Duodenal mucosa (tissue), 2 donors: ENCODE data around the gene CYP20A1.

Experiments
- H3K27ac ChIP-seq: one replicate; pipeline ENCODE4 v1.7.0; 2013; ENCODE audit warnings: low read depth, low read length
- H3K27me3 ChIP-seq, 2 donors: one replicate each; pipeline ENCODE4 v1.7.0; 2013; ENCODE audit warnings: low read length in 2 of 2, control low read depth in 1 of 2; ENCODE audit not compliant: insufficient read depth in 2 of 2, control insufficient read depth in 1 of 2
- H3K36me3 ChIP-seq, 2 donors: one replicate each; pipeline ENCODE4 v1.7.0; 2013; ENCODE audit warnings: low read length in 2 of 2, control low read depth in 1 of 2; ENCODE audit not compliant: insufficient read depth in 2 of 2, control insufficient read depth in 1 of 2
- H3K4me1 ChIP-seq, 2 donors: one replicate each; pipeline ENCODE4 v1.7.0; 2013; ENCODE audit warnings: low read length in 2 of 2, control low read depth in 1 of 2; ENCODE audit not compliant: insufficient read depth in 2 of 2, control insufficient read depth in 1 of 2
- H3K4me3 ChIP-seq, 2 donors: one replicate each; pipeline ENCODE4 v1.7.0; 2013; ENCODE audit warnings: low read length in 2 of 2, low read depth in 1 of 2
- H3K9ac ChIP-seq, 2 donors: one replicate each; pipeline ENCODE4 v1.7.0; 2013; ENCODE audit warnings: low read length in 2 of 2, low read depth in 1 of 2
- H3K9me3 ChIP-seq, 2 donors: one replicate each; pipeline ENCODE4 v1.7.0; 2013; ENCODE audit warnings: low read length in 2 of 2, control low read depth in 1 of 2; ENCODE audit not compliant: control insufficient read depth in 1 of 2

CYP20A1 gene

DNA sequence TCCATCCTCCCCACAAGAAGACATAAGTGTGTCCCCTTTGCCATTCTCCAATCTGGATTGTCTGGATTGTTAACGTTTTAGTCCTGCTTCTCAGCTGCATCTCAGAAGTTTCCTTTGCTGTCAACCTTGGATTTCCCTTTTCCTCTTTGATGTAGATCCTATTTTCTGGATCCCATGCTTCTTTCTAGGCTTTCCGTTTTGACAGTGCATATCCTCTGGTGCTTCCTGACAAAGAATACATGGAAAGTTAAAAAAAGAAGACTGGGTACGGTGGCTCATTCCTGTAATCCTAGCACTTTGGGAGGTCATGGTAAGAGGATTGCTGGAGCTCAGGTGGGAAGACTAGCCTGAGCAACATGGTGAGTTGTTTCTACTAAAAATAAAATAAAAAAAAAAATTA, 116.1 kb downstream of the CYP20A1 start:
- H3K4me1 ChIP-seq = no peaks in the 10 kb centered on the region
- H3K27me3 ChIP-seq = no peaks in the 10 kb centered on the region
- H3K36me3 ChIP-seq = no peaks in the 10 kb centered on the region
- H3K4me3 ChIP-seq = no peak overlapping the region
- H3K27ac ChIP-seq = no peak overlapping the region
- H3K9me3 ChIP-seq = no peaks in the 10 kb centered on the region
- H3K9ac ChIP-seq = no peak overlapping the region
